Activated CD8-positive, alpha-beta memory T cell treated with anti-CD3 and anti-CD28 coated beads, Interleukin-2, amount 50 U/mL, for 4 hours (primary cell): ENCODE results near the gene RMC1.
"Not testable (repeated sequence)": the region's sequence is repeated elsewhere in the genome, so short reads cannot be mapped to it uniquely, and the experiment has no call there.

Experiments
- DNase-seq: peaks from one replicate; pipeline ENCODE4 v3.0.0-alpha.2; 2020

Gene RMC1

DNA sequence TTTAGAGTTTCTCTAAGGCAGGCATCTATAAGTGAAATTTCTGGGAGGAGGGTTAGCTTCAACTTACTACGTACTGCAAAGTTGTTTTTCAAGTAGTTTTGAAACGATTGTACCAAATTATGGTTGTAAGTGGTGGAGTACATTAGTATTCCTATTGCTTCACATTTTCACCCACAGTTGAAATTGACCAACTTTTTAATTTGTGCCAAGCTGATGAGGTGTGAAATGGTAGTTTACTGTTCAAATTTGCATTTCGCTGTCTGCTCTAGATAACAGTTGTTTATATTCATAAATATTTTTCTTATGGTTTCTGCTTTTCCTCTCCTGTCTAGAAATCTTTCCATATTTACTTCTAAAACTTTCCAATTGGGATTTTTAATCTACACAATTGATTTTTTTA, 64.4 kb downstream of the RMC1 start:
- DNase-seq = no peak

- no peak for DNase-seq
Measured at GRCh38 chr18:23568281-23569138, 65.2 kb downstream of the RMC1 start.

DNA sequence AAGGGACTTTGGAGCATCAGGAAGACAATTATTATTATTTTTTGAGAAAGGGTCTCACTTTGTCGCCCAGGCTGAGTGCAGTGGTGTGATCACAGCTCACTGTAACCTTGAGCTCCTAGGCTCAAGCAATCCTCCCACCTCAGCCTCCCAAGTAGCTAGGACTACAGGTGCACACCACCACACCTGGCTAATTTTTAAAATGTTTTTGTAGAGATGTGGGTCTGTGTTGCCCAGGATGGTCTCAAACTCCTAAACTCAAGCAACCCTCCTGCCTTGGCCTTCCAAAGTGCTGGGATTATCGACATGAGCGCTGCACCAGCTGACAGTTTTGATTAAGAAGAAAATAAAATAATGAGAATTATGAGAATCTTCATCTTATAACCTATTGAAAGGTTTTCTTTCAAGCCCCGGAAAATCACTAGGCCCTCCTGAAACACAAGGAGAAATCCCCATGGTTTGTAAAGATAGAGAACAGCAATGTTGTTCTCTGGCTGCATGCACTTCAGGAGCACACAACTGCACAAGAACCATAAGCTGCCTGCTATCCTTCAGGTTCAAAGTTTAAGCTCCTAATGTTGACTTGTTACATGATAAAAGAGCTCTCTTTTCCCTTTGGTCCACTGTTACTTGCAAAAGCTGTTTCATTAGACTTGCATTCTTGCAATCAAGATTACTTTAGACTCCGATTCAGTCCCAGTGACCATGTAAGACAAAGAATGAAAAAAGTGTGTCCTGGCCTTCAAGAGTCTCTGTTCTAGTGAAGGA, 66.2 kb downstream of the RMC1 start:
- no peak for DNase-seq

DNA sequence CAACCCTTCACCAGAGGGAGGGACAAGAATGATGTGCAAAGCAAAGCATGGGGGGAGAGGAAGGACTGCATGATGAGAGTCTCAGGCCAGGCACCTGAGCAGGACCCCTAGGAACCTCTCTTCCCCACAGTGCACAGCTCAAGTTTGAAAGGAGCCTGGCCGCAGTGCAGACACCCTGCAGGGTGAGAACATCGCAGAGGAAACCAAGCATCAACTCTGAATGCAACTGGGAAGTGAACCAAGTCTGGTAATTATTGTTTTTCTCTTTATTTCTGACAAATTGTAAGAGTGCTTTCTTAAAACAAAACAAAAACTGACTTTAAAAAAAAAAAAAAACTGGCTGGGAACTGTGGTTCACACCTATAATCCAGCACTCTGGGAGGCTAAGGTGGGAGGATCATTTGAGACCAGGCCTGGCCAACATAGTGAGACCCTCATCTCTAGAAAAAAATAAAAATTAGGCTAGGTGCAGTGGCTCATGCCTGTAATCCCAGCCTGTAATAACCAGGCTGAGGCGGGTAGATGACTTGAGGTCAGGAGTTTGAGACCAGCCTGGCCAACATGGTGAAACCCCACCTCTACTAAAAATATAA, 67.7 kb downstream of the RMC1 start:
- DNase-seq = no peak

DNA sequence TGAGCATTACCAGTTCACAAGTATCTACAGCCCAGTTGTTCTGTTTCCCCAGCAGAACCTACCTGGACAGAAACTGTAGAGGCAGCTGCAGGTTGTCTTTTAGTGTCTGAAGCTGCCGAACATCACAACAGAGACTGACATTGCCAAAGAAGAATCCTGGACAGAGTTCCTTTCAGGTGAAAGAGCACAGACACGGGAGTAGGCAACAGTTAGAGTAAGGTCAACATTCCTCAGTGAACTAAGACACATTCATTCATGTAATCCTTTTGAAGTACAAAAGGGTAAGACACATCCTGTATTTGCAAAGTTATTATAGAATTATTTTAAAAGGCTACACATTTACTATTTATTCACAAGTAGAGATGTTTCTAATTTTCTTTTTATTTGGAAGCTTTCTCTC, 68.7 kb downstream of the RMC1 start:
- no peak for DNase-seq

DNA sequence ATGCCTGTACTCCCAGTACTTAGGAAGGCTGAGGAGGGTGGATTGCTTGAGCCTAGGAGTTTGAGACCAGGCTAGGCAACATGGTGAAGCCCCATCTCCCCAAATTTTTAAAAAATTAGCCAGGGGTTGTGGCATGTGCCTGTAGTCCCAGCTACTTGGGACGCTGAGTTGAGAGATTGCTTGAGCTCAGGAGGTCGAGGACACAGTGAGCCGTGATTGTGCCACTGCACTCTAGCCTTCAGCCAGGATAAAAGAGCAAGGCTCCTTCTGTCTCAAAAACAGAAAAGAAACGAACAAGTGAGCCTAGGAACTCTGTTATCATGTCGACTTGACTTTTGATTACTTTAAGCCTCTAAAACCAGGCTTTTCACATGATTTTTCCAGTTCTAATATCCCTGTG, 69.3 kb downstream of the RMC1 start:
- no peak for DNase-seq

- no peak for DNase-seq
Measured at GRCh38 chr18:23573020-23573419, 69.7 kb downstream of the RMC1 start.

GRCh38 chr18:23573626-23574431, 70.5 kb downstream of the RMC1 start:
- peak; percentile 45 for DNase-seq

DNA sequence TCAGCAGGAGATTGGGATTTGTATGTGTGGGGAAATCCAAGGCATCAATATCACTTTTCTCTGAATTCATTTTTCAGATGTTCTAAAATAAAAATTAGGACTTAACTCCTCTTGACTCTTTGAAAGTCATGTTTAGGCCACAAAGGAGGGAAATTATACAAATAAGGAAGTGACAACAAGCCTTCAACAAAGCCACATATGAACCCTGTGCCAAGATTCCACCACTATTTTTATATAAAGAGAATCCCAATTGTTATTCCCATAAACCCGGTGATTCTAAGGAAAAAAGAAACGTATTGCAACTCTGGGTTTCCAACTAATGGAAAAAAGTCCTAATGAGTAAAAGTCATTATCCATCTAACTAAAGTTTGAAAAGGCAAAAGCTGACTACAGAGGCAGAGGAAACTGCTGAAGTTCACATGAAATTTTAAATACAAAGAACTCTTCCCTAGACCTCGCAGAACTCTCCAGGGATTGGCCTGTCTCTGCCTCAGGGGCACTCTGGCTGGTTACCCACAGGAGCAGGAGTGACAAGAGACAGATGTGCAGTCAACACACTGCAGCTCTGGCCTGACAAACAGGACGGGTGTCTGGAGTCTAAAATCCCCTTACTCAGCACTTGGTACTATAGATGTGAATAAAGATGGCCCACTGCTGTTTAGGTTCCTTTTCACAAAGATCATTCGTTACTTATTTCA, 71.4 kb downstream of the RMC1 start:
- DNase-seq = no peak

- DNase-seq = no peak
Measured at GRCh38 chr18:23575309-23575651, 72.0 kb downstream of the RMC1 start.

DNA sequence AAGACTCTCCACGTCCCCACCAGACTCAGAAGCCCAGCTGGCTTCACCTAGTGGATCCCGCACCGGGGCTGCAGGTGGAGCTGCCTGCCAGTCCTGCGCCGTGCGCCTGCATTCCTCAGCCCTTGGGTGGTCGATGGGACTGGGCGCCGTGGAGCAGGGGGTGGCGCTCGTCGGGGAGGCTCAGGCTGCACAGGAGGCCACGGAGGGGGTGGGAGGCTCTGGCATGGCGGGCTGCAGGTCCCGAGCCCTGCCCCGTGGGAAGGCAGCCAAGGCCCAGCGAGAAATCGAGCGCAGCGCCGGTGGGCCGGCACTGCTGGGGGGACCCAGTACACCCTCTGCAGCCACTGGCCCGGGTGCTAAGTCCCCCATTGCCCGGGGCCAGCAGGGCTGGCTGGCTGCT, 74.2 kb downstream of the RMC1 start:
- not testable (repeated sequence) for DNase-seq

DNA sequence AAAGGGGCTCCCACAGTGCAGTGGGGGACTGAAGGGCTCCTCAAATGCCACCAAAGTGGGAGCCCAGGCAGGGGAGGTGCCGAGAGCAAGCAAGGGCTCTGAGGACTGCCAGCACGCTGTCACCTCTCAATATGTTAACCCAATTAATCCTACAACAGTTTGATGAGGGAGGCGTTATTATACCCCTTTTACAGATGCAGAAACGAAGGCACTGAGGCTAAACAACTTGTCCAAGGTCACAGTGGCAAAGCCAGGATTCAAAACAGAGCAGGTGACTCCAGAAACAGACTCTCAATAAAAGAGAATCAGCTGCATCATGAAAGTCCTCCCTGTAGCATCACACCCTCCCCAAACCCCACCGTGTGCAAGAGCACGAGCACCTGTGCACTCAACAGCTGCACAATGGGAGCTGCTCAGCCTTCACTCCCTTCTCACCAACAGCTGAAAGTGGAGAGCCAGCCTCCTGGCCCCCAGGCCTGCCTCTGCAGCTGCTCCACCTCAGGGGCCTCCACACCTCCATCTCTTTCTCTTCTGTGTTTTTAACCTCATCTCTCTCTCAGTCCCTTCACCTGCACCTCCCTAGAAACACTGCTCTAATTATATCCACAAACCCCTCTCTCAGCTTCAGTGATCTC, 74.9 kb downstream of the RMC1 start:
- DNase-seq = no peak

GRCh38 chr18:23578891-23579653, 75.8 kb downstream of the RMC1 start:
- no peak for DNase-seq

DNA sequence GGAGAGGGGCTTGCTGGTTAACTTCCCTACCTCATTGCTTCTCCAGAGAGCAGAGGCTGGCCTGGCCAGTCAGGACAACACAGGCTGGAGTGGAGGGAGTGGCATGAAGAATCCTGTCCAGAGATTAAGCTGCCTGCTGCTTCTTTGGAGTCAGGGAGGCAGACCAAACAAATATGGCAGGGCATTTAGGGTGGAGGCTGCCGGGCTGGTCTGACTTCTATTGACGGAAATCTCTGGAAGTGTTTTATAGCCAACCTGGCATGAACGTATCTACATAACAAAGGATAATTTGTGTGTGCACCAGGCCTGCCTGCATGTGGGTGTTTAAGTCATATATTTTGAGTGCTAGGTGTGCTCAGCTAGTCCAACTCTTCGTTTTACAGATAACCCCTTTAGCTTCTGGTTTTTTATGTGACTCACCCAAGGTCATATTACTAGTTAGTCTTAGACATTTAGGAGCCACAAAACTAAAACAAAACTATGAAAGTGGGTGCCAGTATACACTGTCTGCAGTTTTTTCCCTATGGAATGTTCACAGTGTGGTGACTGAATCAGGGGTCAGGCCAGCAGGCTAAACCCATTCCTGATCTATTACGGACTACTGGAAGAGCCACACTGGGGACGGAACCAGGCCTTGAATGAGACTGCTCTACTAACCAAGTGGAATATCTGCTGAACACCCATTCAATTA, 77.5 kb downstream of the RMC1 start:
- no peak for DNase-seq
